Astrocyte (in vitro differentiated cells and primary cell): ENCODE measurements around the gene SPRTN.

Experiments used
- CTCF ChIP-seq: IDR thresholded peaks from 2 replicates; pipeline ENCODE4 v1.5.1; 2011; ENCODE audit warnings: low read depth, mild to moderate bottlenecking, inconsistent platforms, low read length, moderate library complexity; ENCODE audit not compliant: insufficient read depth
- EZH2 ChIP-seq: IDR thresholded peaks from 2 replicates; pipeline ENCODE4 v1.6.1; 2012; ENCODE audit warnings: mild to moderate bottlenecking, low read length, inconsistent platforms; ENCODE audit not compliant: insufficient read depth

DNA sequence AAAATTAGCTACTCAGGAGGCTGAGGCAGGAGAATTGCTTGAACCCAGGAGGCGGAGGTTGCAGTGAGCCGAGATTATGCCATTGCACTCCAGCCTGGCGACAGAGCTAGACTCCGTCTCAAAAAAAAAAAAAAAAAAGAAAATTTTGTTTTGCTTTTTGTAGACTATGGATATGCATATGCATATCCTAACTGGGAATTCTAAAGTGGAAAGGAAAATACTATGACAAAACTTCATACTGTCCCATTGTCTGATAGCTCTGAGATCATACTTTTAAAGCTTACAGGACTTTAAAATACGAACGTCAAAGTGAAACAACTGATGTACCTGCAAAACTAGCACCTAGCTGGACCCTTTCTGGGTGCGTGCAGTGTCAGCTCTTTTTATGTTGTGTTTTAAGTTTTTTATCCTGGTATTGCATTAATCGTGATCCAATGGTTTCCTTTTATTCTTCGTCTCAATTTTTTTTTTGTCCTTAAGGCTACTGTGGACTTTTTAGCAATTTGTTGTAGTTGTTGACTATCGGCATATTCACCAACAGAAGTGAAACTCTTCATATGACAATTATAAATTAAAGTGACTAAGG, 19.2 kb downstream of the SPRTN start:
- TF ChIP-seq EZH2 = no peak
- TF ChIP-seq CTCF = no peak
